Muscle layer of duodenum (tissue), 2 donors: ENCODE results near the gene GLI2.
A peak's percentile ranks its signal among the peaks of the same experiment; 100 is the strongest.

Source experiments
- H3K27ac ChIP-seq: one replicate; pipeline ENCODE4 v1.7.0; 2013; ENCODE audit warnings: mild to moderate bottlenecking, low read length
- H3K27me3 ChIP-seq: one replicate; pipeline ENCODE4 v1.7.0; 2013; ENCODE audit warnings: low read depth, mild to moderate bottlenecking, control low read depth, low read length
- H3K36me3 ChIP-seq, 2 donors: one replicate each; pipeline ENCODE4 v1.7.0; 2013; ENCODE audit warnings: low read length in 2 of 2, control low read depth in 1 of 2, mild to moderate bottlenecking in 1 of 2; ENCODE audit not compliant: insufficient read depth in 2 of 2, control insufficient read depth in 1 of 2
- H3K4me1 ChIP-seq, 2 donors: one replicate each; pipeline ENCODE4 v1.7.0; 2013; ENCODE audit warnings: low read length in 2 of 2, mild to moderate bottlenecking in 2 of 2, control low read depth in 1 of 2, moderate library complexity in 1 of 2; ENCODE audit not compliant: insufficient read depth in 2 of 2, control insufficient read depth in 1 of 2
- H3K4me3 ChIP-seq, 2 donors: one replicate each; pipeline ENCODE4 v1.7.0; 2013; ENCODE audit warnings: low read length in 2 of 2, low read depth in 1 of 2, mild to moderate bottlenecking in 1 of 2
- H3K9me3 ChIP-seq, 2 donors: one replicate each; pipeline ENCODE4 v1.7.0; 2013; ENCODE audit warnings: low read length in 2 of 2, control low read depth in 1 of 2, mild to moderate bottlenecking in 1 of 2; ENCODE audit not compliant: control insufficient read depth in 1 of 2
- donor health status: healthy.

GLI2 gene

DNA sequence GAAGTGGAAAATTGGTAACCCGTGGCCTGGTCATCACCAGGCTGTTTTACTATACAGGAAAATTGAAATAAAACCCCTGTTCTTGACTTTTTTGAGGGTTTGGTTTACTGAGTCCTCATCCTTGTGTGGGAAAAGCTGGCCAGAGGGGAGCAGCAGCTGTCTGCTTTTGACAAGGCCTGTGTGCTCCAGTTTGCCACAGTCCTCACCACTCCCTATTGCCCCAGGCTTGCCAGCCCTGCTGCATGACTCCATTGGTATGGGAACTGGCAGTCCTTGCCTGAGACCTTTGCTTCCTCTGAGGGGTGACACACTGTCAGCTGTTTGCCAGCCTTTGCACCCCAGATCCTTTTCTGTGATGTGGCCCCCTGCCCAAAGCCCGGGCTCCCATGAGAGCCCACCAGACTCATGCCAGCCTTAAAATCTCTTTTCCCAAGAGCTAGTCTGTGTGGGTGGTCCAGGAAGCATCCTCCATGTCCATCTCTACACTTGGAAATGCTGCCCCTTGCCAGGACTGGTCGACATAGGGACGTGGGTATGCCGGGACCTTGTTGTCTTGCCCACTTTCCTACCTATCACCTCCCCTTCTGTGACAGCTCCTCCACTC lies 39.0 kb downstream of the GLI2 start:
- peaks cover 0 to 10% of the 10 kb centered on the region in 2 donors for H3K4me1 ChIP-seq

GRCh38 chr2:120775194-120775593 lies 39.5 kb downstream of the GLI2 start:
- no peak overlapping the region for H3K4me3 ChIP-seq
- H3K9me3 ChIP-seq = no peaks in the 10 kb centered on the region
- H3K27me3 ChIP-seq = no peaks in the 10 kb centered on the region
- no peaks in the 10 kb centered on the region for H3K36me3 ChIP-seq
- peaks cover 0 to 10% of the 10 kb centered on the region in 2 donors for H3K4me1 ChIP-seq
- no peak overlapping the region for H3K27ac ChIP-seq

More for the DNA sequence above, 39.0 kb downstream of the GLI2 start:
- H3K4me3 ChIP-seq = no peak overlapping the region
- no peaks in the 10 kb centered on the region for H3K36me3 ChIP-seq
- no peaks in the 10 kb centered on the region for H3K27me3 ChIP-seq
- H3K27ac ChIP-seq = no peak overlapping the region
- H3K9me3 ChIP-seq = no peaks in the 10 kb centered on the region

- Histone ChIP-seq H3K27ac (no peak overlapping the region), H3K36me3 (no peaks in the 10 kb centered on the region), H3K4me1 (peaks cover 0 to 10% of the 10 kb centered on the region in 2 donors), H3K9me3 (no peaks in the 10 kb centered on the region), H3K4me3 (no peak overlapping the region), H3K27me3 (no peaks in the 10 kb centered on the region)
These were observed 40.3 kb downstream of the GLI2 start for GRCh38 chr2:120775801-120776589.

DNA sequence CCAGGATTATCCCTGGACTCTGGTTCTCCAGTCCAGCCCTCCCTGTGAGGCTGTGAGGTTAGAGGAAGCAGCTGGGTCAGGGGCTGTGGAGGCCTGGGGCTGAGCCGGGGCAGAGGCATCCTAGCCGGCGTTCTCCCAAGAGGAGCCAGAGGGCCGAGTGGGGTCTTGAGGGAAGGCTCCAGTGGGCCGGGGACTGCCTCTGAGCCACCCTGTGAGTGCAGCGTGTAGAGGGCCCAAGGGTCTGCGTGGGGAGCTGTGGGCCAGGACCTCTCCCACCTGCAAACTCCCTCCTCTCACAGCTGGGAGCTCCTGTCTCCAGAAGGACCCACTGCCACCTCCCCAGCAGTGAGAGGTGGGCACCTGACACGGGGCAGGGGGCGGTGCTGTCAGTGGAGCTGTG lies 41.0 kb downstream of the GLI2 start:
- Histone ChIP-seq H3K27me3 (no peaks in the 10 kb centered on the region), H3K36me3 (no peaks in the 10 kb centered on the region)

DNA sequence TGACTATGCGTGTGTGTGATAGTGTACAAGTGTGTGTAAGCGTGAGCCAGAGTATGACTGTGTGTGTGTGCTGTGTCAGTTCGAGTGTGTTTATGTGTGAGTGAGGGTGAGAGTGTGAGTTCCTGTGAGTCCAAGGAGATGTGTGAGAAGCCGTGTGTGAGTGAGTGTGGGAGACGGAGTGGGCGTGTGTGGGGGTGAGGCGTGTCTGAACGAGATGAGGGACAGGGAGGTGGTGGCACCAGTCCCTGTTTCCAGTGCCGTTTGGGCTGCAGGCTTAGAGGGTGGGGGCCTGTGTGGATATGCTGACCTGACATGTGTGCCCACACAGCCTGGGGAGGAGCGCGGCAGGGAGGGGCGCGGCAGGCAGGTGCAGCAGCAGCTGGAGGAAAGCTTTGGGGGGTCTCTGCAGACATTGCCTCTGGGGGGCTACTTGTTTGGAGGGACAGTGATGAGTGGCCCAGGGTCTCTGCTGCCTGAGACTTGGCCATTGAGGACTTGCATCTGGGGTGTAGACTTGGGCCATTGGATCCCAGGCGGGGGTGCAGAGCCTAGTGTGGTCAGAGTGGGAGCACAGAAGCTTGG lies 41.6 kb downstream of the GLI2 start:
- Histone ChIP-seq H3K9me3 (no peaks in the 10 kb centered on the region), H3K4me3 (no peak overlapping the region), H3K36me3 (no peaks in the 10 kb centered on the region), H3K27ac (no peak overlapping the region), H3K4me1 (peaks cover 0 to 2% of the 10 kb centered on the region in 2 donors), H3K27me3 (no peaks in the 10 kb centered on the region)

More for the DNA sequence above, 41.0 kb downstream of the GLI2 start:
- Histone ChIP-seq H3K9me3 (no peaks in the 10 kb centered on the region), H3K4me3 (no peak overlapping the region), H3K27ac (no peak overlapping the region), H3K4me1 (peaks cover 0 to 8% of the 10 kb centered on the region in 2 donors)

DNA sequence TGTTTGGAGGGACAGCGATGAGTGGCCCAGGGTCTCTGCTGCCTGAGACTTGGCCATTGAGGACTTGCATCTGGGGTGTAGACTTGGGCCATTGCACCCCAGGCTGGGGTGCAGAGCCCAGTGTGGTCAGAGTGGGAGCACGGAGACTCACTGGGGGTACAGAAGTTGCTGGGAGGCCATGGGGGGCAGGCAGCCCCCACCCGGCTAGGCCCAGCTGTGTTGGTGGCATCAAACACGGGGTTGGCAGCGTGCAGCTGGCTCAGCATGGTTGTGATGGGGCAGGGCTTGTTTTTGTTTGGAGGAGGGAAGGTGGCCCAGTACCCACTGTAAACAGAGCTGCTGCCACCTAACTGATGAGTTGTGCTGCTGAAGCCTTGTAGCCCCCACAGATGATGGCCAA lies 42.1 kb downstream of the GLI2 start:
- Histone ChIP-seq H3K36me3 (no peaks in the 10 kb centered on the region), H3K27me3 (no peaks in the 10 kb centered on the region), H3K27ac (no peak overlapping the region), H3K9me3 (no peaks in the 10 kb centered on the region), H3K4me1 (no peaks in the 10 kb centered on the region), H3K4me3 (no peak overlapping the region)

GRCh38 chr2:120778244-120778643 lies 42.6 kb downstream of the GLI2 start:
- Histone ChIP-seq H3K36me3 (no peaks in the 10 kb centered on the region), H3K4me3 (no peak overlapping the region), H3K9me3 (no peaks in the 10 kb centered on the region), H3K27me3 (no peaks in the 10 kb centered on the region), H3K4me1 (peaks cover 0 to 3% of the 10 kb centered on the region in 2 donors), H3K27ac (no peak overlapping the region)

DNA sequence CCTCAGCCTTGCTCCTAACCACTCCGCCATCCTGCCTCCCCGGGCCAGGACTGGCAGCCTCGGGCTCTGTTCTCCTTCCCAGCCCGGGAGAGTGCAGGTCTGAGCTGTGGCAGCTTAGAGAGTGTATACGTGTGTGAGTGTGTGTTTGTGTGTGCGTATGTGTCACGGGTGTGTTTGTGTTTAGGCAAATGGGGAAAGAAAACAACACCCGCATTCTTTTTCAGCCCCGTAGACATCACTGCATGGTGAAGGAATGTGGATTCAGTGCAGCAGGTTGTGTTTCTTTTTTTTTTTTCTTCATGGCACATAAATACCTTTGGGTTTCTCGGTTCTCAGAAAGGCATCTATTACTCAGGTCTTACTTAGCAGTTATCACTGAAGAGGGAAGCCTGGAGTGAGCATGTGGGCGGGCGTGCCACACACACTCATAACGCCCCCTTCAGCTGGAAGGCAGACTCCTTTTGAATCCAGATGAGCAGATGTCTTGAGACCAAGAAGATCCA lies 44.2 kb downstream of the GLI2 start:
- H3K27ac ChIP-seq = no peak overlapping the region
- H3K27me3 ChIP-seq = no peaks in the 10 kb centered on the region
- H3K4me3 ChIP-seq = no peak overlapping the region
- H3K9me3 ChIP-seq = no peaks in the 10 kb centered on the region
- H3K36me3 ChIP-seq = no peaks in the 10 kb centered on the region
- H3K4me1 ChIP-seq = peaks cover 0 to 5% of the 10 kb centered on the region in 2 donors

DNA sequence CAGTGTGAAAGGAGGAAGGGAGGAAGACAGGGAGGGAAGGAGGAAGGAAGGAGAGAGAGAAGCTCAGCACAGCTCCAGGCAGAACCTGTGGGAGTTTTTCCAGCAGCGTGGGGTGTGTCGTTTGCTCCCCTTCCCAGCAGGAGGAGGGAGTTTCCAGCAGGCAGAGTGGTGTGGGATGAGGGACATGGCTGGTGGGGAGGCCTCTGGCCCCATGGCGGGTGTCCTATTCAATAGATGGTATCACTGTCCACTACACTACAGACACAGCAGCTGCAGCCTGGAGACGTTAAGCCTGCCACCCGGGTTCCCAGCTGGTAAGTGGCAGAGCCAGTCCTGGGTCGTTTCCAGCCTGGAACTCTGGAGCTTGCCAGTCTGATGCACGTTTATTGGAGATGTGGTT lies 44.7 kb downstream of the GLI2 start:
- Histone ChIP-seq H3K4me1 (peaks cover 0 to 5% of the 10 kb centered on the region in 2 donors), H3K4me3 (no peak overlapping the region)

GRCh38 chr2:120783371-120783791 lies 47.7 kb downstream of the GLI2 start:
- H3K36me3 ChIP-seq = no peaks in the 10 kb centered on the region
- no peaks in the 10 kb centered on the region for H3K9me3 ChIP-seq
- H3K27me3 ChIP-seq = no peaks in the 10 kb centered on the region
- peaks cover 0 to 5% of the 10 kb centered on the region in 2 donors for H3K4me1 ChIP-seq
- H3K4me3 ChIP-seq = peak overlapping the region in 1 of 2 donors; percentile 18
- no peak overlapping the region for H3K27ac ChIP-seq

More for the DNA sequence above, 44.7 kb downstream of the GLI2 start:
- no peaks in the 10 kb centered on the region for H3K27me3 ChIP-seq
- no peak overlapping the region for H3K27ac ChIP-seq
- H3K36me3 ChIP-seq = no peaks in the 10 kb centered on the region
- no peaks in the 10 kb centered on the region for H3K9me3 ChIP-seq

DNA sequence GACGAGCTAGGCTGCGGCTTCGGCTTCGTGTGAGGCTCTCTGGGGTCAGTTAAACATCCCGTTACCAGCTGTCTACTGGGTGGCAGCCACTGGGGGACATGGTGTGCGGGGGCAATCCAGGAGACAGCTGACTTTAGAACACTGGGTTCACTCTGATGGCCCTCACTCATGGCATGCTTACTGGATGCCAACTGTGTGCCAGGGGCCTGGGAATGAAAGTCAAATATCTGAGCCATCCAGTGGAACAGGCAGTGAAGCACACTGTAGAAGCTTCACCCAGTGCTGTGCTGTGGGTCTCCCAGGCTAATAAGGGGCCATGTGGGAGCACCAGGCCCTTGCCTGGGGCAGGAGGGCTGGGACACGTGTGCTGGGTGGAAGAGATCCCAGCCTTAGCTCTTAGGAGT lies 48.3 kb downstream of the GLI2 start:
- Histone ChIP-seq H3K9me3 (no peaks in the 10 kb centered on the region), H3K4me1 (peaks cover 0 to 5% of the 10 kb centered on the region in 2 donors), H3K36me3 (no peaks in the 10 kb centered on the region), H3K27me3 (no peaks in the 10 kb centered on the region), H3K27ac (no peak overlapping the region), H3K4me3 (no peak overlapping the region)
